GM12874 (cell line): ENCODE data around the gene IFITM1.

Experiments
- CTCF ChIP-seq: IDR thresholded peaks from 2 replicates; pipeline ENCODE4 v1.5.1; 2011; ENCODE audit warnings: low read depth, mild to moderate bottlenecking, control low read depth, low read length, moderate library complexity; ENCODE audit not compliant: insufficient read depth

IFITM1 gene

GRCh38 chr11:299081-299891, 14.6 kb upstream of the IFITM1 start, which contains the start of gene IFITM5:
TSS of gene IFITM5 (minus strand) at chr11:299526. CDS start at chr11:299490, 36 bp downstream.
- no peak for TF ChIP-seq CTCF

- no peak for TF ChIP-seq CTCF
Observed at GRCh38 chr11:299951-300735, 13.7 kb upstream of the IFITM1 start.

- TF ChIP-seq CTCF, result no peak
Observed at GRCh38 chr11:303363-303762, 10.5 kb upstream of the IFITM1 start.

GRCh38 chr11:304061-304506, 9.8 kb upstream of the IFITM1 start:
- no peak for TF ChIP-seq CTCF

GRCh38 chr11:304915-305843, 8.7 kb upstream of the IFITM1 start:
- TF ChIP-seq CTCF, result peak; percentile 55; the same call in 1 of the 2 replicates

- TF ChIP-seq CTCF, result no peak
Observed at GRCh38 chr11:305844-306211, 8.0 kb upstream of the IFITM1 start.
